ENCODE results near the gene ANTXR2.

DNA sequence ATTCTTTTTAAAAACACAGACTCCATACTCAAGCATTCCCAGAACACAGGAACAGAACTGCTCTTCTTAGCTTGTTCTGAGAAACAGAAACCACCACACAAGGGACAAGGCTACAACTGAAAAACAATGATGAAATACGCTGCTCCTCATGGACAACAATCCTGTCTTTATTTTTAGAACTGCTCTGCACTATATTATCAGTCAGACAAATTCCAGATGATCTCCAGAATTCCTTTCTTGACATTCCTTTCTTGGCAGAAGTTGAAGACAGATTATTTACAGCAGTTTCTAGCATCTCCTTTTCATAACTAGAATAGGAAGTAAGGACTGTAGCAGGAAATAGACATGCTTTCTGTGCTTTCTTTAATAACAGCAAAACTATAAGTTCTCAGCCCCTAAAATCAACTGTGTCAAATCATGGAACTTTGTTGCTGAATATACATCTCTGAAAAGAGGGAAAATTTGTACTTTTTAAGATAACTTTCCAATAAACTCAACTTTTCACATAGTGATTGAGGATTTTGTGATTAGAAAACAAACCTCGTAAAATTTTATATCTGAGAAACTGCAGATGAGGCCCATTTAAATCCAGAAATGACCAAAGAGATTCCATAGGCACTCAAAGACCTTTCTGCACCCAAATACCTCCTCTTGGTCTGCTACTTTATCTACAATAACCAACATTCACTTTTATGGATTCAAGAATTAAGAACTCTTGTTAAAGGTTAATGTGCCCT is 35.9 kb downstream of the ANTXR2 start:
- TF ChIP-seq, protein P1, sequence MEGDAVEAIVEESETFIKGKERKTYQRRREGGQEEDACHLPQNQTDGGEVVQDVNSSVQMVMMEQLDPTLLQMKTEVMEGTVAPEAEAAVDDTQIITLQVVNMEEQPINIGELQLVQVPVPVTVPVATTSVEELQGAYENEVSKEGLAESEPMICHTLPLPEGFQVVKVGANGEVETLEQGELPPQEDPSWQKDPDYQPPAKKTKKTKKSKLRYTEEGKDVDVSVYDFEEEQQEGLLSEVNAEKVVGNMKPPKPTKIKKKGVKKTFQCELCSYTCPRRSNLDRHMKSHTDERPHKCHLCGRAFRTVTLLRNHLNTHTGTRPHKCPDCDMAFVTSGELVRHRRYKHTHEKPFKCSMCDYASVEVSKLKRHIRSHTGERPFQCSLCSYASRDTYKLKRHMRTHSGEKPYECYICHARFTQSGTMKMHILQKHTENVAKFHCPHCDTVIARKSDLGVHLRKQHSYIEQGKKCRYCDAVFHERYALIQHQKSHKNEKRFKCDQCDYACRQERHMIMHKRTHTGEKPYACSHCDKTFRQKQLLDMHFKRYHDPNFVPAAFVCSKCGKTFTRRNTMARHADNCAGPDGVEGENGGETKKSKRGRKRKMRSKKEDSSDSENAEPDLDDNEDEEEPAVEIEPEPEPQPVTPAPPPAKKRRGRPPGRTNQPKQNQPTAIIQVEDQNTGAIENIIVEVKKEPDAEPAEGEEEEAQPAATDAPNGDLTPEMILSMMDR (IDR thresholded peaks at IDR 0.05): no peak
- no peak for TF ChIP-seq POLR2A (IDR thresholded peaks at IDR 0.05)

All from Peyer's patch (tissue), 4 donors.